HepG2 (cell line): ENCODE results near the gene ELP5. TPM values are rescaled to one million over a fixed set of nuclear protein-coding genes. Genes with fewer than 3 reads are reported as not detected.
A peak's percentile ranks its signal among the peaks of the same experiment; 100 is the strongest.

ENCODE experiments used
- CAMTA2 ChIP-seq: sonication (generic); formaldehyde crosslinking; IDR thresholded peaks from 2 replicates; pipeline ENCODE4 v1.4.0; 2020; ENCODE audit warnings: mild to moderate bottlenecking, missing genetic modification reagents, borderline replicate concordance
- CEBPG ChIP-seq: IDR thresholded peaks from 2 replicates; pipeline ENCODE4 v1.6.1; 2016
- CHD2 ChIP-seq: IDR thresholded peaks from 2 replicates; pipeline ENCODE4 v1.6.1; 2011; ENCODE audit warnings: low read depth, low read length, improper control_type of control experiment
- CHD4 ChIP-seq: fragments of 200-600 bp; sonication (generic); IDR thresholded peaks from 2 replicates; pipeline ENCODE4 v1.7.0; 2017; ENCODE audit warnings: mild to moderate bottlenecking, low read length, borderline replicate concordance
- GMEB1 ChIP-seq: sonication (generic); formaldehyde crosslinking; IDR thresholded peaks from 2 replicates; pipeline ENCODE4 v1.5.1; 2020; ENCODE audit warnings: missing genetic modification reagents, mild to moderate bottlenecking, borderline replicate concordance
- GZF1 ChIP-seq: sonication (generic); formaldehyde crosslinking; IDR thresholded peaks from 2 replicates; pipeline ENCODE4 v1.5.1; 2020; ENCODE audit warnings: mild to moderate bottlenecking, missing genetic modification reagents
- KAT7 ChIP-seq: IDR thresholded peaks from 2 replicates; pipeline ENCODE4 v1.6.1; 2018; ENCODE audit warnings: borderline replicate concordance, missing compliant biosample characterization
- KLF11 ChIP-seq: IDR thresholded peaks from 2 replicates; pipeline ENCODE4 v1.6.1; 2016; ENCODE audit warnings: missing compliant biosample characterization
- MXI1 ChIP-seq: IDR thresholded peaks from 3 replicates; pipeline ENCODE4 v1.6.1; 2012; ENCODE audit warnings: low read depth, low read length, inconsistent platforms, borderline replicate concordance
- MYNN ChIP-seq: sonication (generic); formaldehyde crosslinking; IDR thresholded peaks from 2 replicates; pipeline ENCODE4 v1.4.0; 2020; ENCODE audit warnings: mild to moderate bottlenecking, low read depth, missing genetic modification reagents
- NFRKB ChIP-seq: fragments of 450-650 bp; IDR thresholded peaks from 2 replicates; pipeline ENCODE4 v1.6.1; 2017
- PAXIP1 ChIP-seq: sonication (generic); formaldehyde crosslinking; conservative IDR thresholded peaks from 2 replicates; pipeline ENCODE4 v1.4.0; 2020; ENCODE audit warnings: mild to moderate bottlenecking, missing genetic modification reagents, moderate library complexity
- RFXAP ChIP-seq: sonication (generic); formaldehyde crosslinking; IDR thresholded peaks from 2 replicates; pipeline ENCODE4 v1.4.0; 2020; ENCODE audit warnings: missing genetic modification reagents, borderline replicate concordance
- SNAPC2 ChIP-seq: sonication (generic); formaldehyde crosslinking; IDR thresholded peaks from 2 replicates; pipeline ENCODE4 v1.8.1; 2022; ENCODE audit warnings: mild to moderate bottlenecking, missing genetic modification reagents
- TBX2 ChIP-seq: sonication (generic); formaldehyde crosslinking; IDR thresholded peaks from 2 replicates; pipeline ENCODE4 v1.5.0; 2020; ENCODE audit warnings: missing genetic modification reagents, mild to moderate bottlenecking, borderline replicate concordance
- ZBTB26 ChIP-seq: IDR thresholded peaks from 2 replicates; pipeline ENCODE4 v1.6.1; 2016; ENCODE audit warnings: missing compliant biosample characterization, missing genetic modification reagents, borderline replicate concordance
- ZNF430 ChIP-seq: sonication (generic); formaldehyde crosslinking; IDR thresholded peaks from 2 replicates; pipeline ENCODE4 v1.9.0; 2021; ENCODE audit warnings: mild to moderate bottlenecking, missing genetic modification reagents
- ZNF605 ChIP-seq: sonication (generic); formaldehyde crosslinking; IDR thresholded peaks from 2 replicates; pipeline ENCODE4 v1.8.0; 2022; ENCODE audit warnings: mild to moderate bottlenecking, missing genetic modification reagents
- ZNF670 ChIP-seq: sonication (generic); formaldehyde crosslinking; IDR thresholded peaks from 2 replicates; pipeline ENCODE4 v1.8.0; 2022; ENCODE audit warnings: mild to moderate bottlenecking, missing genetic modification reagents, borderline replicate concordance
- polyA plus RNA-seq, 8 experiments: library from polyadenylated mRNA; depleted of rRNA in 3 of 8; stranded (reverse) in 7 of 8; unstranded in 1 of 8; fragments of >200 nt; fragmentation: Illumina TruSeq in 4 of 8; extraction: Trizol in 4 of 8; gene quantifications; 2 replicates each; pipeline versions ENCODE4 v1.2.1 to v1.2.3, GENCODE V29; 2011 to 2016; ENCODE audit warnings: low read depth in 4 of 8, missing spikeins in 1 of 8, mixed read lengths in 1 of 8; ENCODE audit not compliant: insufficient read depth in 1 of 8
- total RNA-seq, 5 experiments: library from RNA; depleted of rRNA; stranded (reverse); fragments of >200 nt; fragmentation: Illumina TruSeq; extraction: Trizol; gene quantifications; 2 replicates each; pipeline ENCODE4 v1.2.3, GENCODE V29; 2016; ENCODE audit warnings: low read depth in 1 of 5

Gene ELP5
- total and polyA plus RNA-seq, 2 of the 13 experiments (the other 11 are each of a cell fraction or from before 2014, with no cell fraction given) = 67.6 to 69.8 TPM

GRCh38 chr17:7214300-7215135 lies 37.5 kb upstream of the ELP5 start (continued):
- TF ChIP-seq PAXIP1 (peak; percentile 50), CEBPG (CRISPR knock-in tag) (no peak; the same call in 1 of the 2 replicates), RFXAP (CRISPR knock-in tag) (no peak; the same call in none of the 2 replicates), KLF11 (CRISPR knock-in tag) (no peak), CAMTA2 (CRISPR knock-in tag) (no peak), ZNF670 (CRISPR knock-in tag) (no peak), GMEB1 (peak; percentile 43; the same call in 1 of the 2 replicates), CHD4 (peak; percentile 43; the same call in 1 of the 2 replicates), KAT7 (CRISPR knock-in tag) (no peak), TBX2 (CRISPR knock-in tag) (peak; percentile 28; the same call in 1 of the 2 replicates), MYNN (CRISPR knock-in tag) (no peak), MXI1 (0 out of 3 replicates have a peak, but pooled peaks have one; percentile 2), ZNF605 (peak; percentile 87), ZNF430 (CRISPR knock-in tag) (peak; percentile 47; the same call in 1 of the 2 replicates), NFRKB (no peak), ZBTB26 (no peak), SNAPC2 (no peak; the same call in 1 of the 2 replicates), GZF1 (CRISPR knock-in tag) (no peak), CHD2 (peak; percentile 51; the same call in 1 of the 2 replicates)
